ENCODE measurements around the gene MYO16.
A peak's percentile ranks its signal among the peaks of the same experiment; 100 is the strongest.
"Not testable (repeated sequence)": the region's sequence is repeated elsewhere in the genome, so short reads cannot be mapped to it uniquely, and the experiment has no call there.

The MYO16 gene

GRCh38 chr13:109209526-109209925 lies 580.1 kb downstream of the MYO16 start:
- FAIRE-seq (no peak), DNase-seq (ENCODE audit: insufficient read length, low spot score) (no peak)

- DNase-seq (ENCODE audit: insufficient read length, low spot score) (peak; percentile 24), FAIRE-seq (no peak)
Measured at GRCh38 chr13:109211616-109212015, 582.2 kb downstream of the MYO16 start.

- FAIRE-seq (no peak), DNase-seq (ENCODE audit: insufficient read length, low spot score) (no peak)
Measured at GRCh38 chr13:109212650-109213049, 583.2 kb downstream of the MYO16 start.

GRCh38 chr13:109213714-109214113 lies 584.3 kb downstream of the MYO16 start:
- FAIRE-seq (no peak), DNase-seq (ENCODE audit: insufficient read length, low spot score) (no peak)

GRCh38 chr13:109214393-109214792 lies 585.0 kb downstream of the MYO16 start:
- DNase-seq (ENCODE audit: insufficient read length, low spot score), result no peak
- FAIRE-seq, result no peak

GRCh38 chr13:109215377-109215776 lies 586.0 kb downstream of the MYO16 start:
- no peak for DNase-seq (ENCODE audit: insufficient read length, low spot score)
- no peak for FAIRE-seq

GRCh38 chr13:109217510-109217909 lies 588.1 kb downstream of the MYO16 start:
- FAIRE-seq; DNase-seq (ENCODE audit: insufficient read length, low spot score): not testable (repeated sequence)

- no peak for FAIRE-seq
- no peak for DNase-seq (ENCODE audit: insufficient read length, low spot score)
Measured at GRCh38 chr13:109220631-109221030, 591.2 kb downstream of the MYO16 start.

- DNase-seq (ENCODE audit: insufficient read length, low spot score) (no peak), FAIRE-seq (no peak)
Measured at GRCh38 chr13:109224033-109224432, 594.6 kb downstream of the MYO16 start.

GRCh38 chr13:109226631-109227030 lies 597.2 kb downstream of the MYO16 start:
- FAIRE-seq (no peak), DNase-seq (ENCODE audit: insufficient read length, low spot score) (no peak)

- DNase-seq (ENCODE audit: insufficient read length, low spot score) (no peak), FAIRE-seq (no peak)
Measured at GRCh38 chr13:109227344-109227940, 598.0 kb downstream of the MYO16 start.

- DNase-seq (ENCODE audit: insufficient read length, low spot score) (no peak), FAIRE-seq (no peak)
Measured at GRCh38 chr13:109228211-109228610, 598.8 kb downstream of the MYO16 start.

GRCh38 chr13:109231888-109232287 lies 602.5 kb downstream of the MYO16 start:
- DNase-seq (ENCODE audit: insufficient read length, low spot score), result no peak
- no peak for FAIRE-seq

- no peak for FAIRE-seq
Measured at GRCh38 chr13:109233293-109233692, 603.9 kb downstream of the MYO16 start.

GRCh38 chr13:109235901-109236300 lies 606.5 kb downstream of the MYO16 start:
- FAIRE-seq, result no peak

More at GRCh38 chr13:109233293-109233692, 603.9 kb downstream of the MYO16 start:
- no peak for DNase-seq (ENCODE audit: insufficient read length, low spot score)

GRCh38 chr13:109241160-109241559 lies 611.7 kb downstream of the MYO16 start:
- no peak for FAIRE-seq
- DNase-seq (ENCODE audit: insufficient read length, low spot score), result no peak

More at GRCh38 chr13:109235901-109236300, 606.5 kb downstream of the MYO16 start:
- no peak for DNase-seq (ENCODE audit: insufficient read length, low spot score)

GRCh38 chr13:109243311-109243951 lies 614.0 kb downstream of the MYO16 start:
- peak; percentile 60 for FAIRE-seq
- DNase-seq (ENCODE audit: insufficient read length, low spot score), result peak; percentile 30

GRCh38 chr13:109244566-109244965 lies 615.2 kb downstream of the MYO16 start:
- FAIRE-seq, result no peak
- no peak for DNase-seq (ENCODE audit: insufficient read length, low spot score)

GRCh38 chr13:109246001-109246400 lies 616.6 kb downstream of the MYO16 start:
- DNase-seq (ENCODE audit: insufficient read length, low spot score), result no peak
- no peak for FAIRE-seq

GRCh38 chr13:109249780-109250528 lies 620.5 kb downstream of the MYO16 start:
- FAIRE-seq (no peak), DNase-seq (ENCODE audit: insufficient read length, low spot score) (no peak)

GRCh38 chr13:109251956-109252355 lies 622.5 kb downstream of the MYO16 start:
- no peak for FAIRE-seq
- DNase-seq (ENCODE audit: insufficient read length, low spot score), result no peak

GRCh38 chr13:109253316-109253715 lies 623.9 kb downstream of the MYO16 start:
- no peak for FAIRE-seq
- DNase-seq (ENCODE audit: insufficient read length, low spot score), result no peak

All from HTR-8/SVneo (cell line).